ENCODE measurements around the gene SPACA6.

SPACA6 gene

DNA sequence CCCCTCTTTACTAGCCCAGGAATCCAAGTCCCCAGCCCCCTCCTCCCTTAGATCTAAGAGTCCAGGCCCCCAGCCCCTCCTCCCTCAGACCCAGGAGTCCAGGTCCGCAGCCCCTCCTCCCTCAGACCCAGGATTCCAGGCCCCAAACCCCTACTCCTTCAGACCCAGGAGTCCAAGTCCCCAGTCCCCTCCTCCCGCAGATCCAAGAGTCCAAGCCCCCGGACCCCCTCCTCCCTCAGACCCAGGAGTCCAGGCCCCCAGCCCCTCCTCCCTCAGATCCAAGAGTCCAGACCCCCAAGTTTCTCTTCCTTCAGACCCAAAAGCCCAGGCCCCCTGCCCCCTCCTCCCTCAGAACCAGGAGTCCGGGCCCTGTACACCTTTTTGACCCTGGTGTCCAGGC lies 11.5 kb downstream of the SPACA6 start:
- no peaks in the 10 kb centered on the region for H3K27me3 ChIP-seq (replicated peaks; ENCODE audit: control insufficient read depth, insufficient read depth, low read length)
- no peak for DNase-seq (ENCODE audit: extremely low read depth, insufficient read length)
- H3K4me3 ChIP-seq (replicated peaks; ENCODE audit: low read depth, low read length), result peak overlapping the region; percentile 90
- TF ChIP-seq, protein P1, sequence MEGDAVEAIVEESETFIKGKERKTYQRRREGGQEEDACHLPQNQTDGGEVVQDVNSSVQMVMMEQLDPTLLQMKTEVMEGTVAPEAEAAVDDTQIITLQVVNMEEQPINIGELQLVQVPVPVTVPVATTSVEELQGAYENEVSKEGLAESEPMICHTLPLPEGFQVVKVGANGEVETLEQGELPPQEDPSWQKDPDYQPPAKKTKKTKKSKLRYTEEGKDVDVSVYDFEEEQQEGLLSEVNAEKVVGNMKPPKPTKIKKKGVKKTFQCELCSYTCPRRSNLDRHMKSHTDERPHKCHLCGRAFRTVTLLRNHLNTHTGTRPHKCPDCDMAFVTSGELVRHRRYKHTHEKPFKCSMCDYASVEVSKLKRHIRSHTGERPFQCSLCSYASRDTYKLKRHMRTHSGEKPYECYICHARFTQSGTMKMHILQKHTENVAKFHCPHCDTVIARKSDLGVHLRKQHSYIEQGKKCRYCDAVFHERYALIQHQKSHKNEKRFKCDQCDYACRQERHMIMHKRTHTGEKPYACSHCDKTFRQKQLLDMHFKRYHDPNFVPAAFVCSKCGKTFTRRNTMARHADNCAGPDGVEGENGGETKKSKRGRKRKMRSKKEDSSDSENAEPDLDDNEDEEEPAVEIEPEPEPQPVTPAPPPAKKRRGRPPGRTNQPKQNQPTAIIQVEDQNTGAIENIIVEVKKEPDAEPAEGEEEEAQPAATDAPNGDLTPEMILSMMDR (IDR thresholded peaks at IDR 0.05; ENCODE audit: insufficient read depth, low read length, poor library complexity, severe bottlenecking), result no peak
- H3K36me3 ChIP-seq (ENCODE audit: control insufficient read depth, insufficient read depth, low read length), result no peaks in the 10 kb centered on the region

DNA sequence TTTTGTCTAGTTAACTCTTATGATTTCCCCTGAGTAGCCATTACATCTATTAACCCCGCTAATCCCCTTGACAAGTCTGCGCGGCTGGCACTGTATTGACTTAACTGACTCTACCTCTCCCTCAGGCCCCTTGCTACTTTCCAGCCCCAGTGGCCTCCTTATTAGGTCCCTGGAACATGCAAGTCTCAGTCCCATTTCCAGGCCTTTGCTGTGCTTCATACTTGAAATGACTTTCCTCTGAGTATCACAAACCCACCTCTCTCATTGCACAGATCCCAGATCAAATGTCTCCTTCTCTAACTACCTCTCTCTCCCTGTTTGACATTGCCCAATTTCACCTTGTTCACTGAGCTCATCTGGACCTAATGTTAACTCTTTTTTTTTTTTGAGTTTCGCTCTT lies 13.2 kb downstream of the SPACA6 start:
- TF ChIP-seq, protein P1 (IDR thresholded peaks at IDR 0.05; ENCODE audit: insufficient read depth, low read length, poor library complexity, severe bottlenecking), result no peak
- H3K4me3 ChIP-seq (replicated peaks; ENCODE audit: low read depth, low read length), result no peak overlapping the region
- no peak for DNase-seq (ENCODE audit: extremely low read depth, insufficient read length)
- H3K36me3 ChIP-seq (ENCODE audit: control insufficient read depth, insufficient read depth, low read length), result no peaks in the 10 kb centered on the region
- H3K27me3 ChIP-seq (replicated peaks; ENCODE audit: control insufficient read depth, insufficient read depth, low read length), result no peaks in the 10 kb centered on the region

DNA sequence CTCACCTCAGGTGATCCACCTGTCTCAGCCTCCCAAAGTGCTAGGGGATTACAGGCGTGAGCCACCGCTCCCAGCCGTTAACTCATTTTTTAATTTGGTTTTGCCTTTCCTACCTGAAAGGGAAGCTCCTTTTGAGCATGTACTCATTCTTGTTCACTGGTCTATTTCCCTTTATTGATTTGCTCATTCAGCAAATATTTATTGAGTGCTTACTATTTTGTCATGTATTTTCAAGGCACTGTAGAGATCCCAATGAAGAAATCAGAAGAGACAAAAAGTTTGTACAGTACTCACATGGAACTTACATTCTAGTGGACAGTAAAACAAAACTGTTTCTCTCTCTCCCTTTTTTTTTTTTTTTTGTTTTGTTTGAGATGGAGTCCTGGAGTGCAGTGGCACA lies 13.8 kb downstream of the SPACA6 start:
- TF ChIP-seq, protein P1 (IDR thresholded peaks at IDR 0.05; ENCODE audit: insufficient read depth, low read length, poor library complexity, severe bottlenecking), result no peak
- H3K36me3 ChIP-seq (ENCODE audit: control insufficient read depth, insufficient read depth, low read length), result no peaks in the 10 kb centered on the region
- DNase-seq (ENCODE audit: extremely low read depth, insufficient read length), result no peak
- no peaks in the 10 kb centered on the region for H3K27me3 ChIP-seq (replicated peaks; ENCODE audit: control insufficient read depth, insufficient read depth, low read length)
- no peak overlapping the region for H3K4me3 ChIP-seq (replicated peaks; ENCODE audit: low read depth, low read length)

DNA sequence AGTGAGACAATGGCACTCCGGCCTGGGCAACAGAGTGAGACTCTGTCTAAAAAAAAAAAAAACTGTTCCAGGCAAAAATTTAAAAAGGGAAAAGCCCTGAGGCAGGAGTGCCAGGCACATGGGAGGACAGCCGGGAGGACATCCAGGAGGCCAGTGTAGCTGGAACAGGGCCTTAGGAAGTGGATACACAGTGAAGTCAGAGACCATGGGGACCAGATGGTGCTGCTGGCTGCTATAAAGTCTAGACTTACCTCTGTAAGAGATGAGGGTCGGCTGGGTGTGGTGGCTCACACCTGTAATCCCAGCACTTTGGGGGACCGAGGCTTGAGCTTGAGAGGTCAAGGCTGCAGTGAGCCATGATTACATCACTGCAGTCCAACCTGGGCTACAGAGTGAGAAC lies 15.7 kb downstream of the SPACA6 start:
- DNase-seq (ENCODE audit: extremely low read depth, insufficient read length), result no peak
- TF ChIP-seq, protein P1 (IDR thresholded peaks at IDR 0.05; ENCODE audit: insufficient read depth, low read length, poor library complexity, severe bottlenecking), result no peak
- Histone ChIP-seq H3K36me3 (ENCODE audit: control insufficient read depth, insufficient read depth, low read length) (no peaks in the 10 kb centered on the region), H3K27me3 (replicated peaks; ENCODE audit: control insufficient read depth, insufficient read depth, low read length) (no peaks in the 10 kb centered on the region), H3K4me3 (replicated peaks; ENCODE audit: low read depth, low read length) (no peak overlapping the region)

DNA sequence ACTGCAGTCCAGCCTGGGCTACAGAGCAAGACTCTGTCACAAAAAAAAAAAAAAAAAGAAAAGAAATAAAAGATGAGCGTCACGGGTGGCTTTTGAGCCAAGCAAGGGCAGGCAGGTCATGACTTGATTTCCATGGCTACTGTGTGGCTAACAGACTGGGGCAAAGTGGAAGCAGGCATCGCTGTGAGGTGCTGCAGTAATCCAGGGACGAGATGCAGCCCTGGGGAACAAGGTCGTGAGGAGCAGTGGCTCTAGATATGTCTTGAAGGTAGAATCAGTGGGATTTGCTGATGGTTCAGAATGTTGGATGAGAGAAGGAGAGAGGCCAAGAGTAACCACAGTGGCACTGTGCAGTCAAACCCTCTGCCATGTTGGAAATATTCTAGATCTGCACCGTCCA lies 16.4 kb downstream of the SPACA6 start:
- DNase-seq (ENCODE audit: extremely low read depth, insufficient read length), result no peak
- no peaks in the 10 kb centered on the region for H3K27me3 ChIP-seq (replicated peaks; ENCODE audit: control insufficient read depth, insufficient read depth, low read length)
- TF ChIP-seq, protein P1 (IDR thresholded peaks at IDR 0.05; ENCODE audit: insufficient read depth, low read length, poor library complexity, severe bottlenecking), result no peak
- no peaks in the 10 kb centered on the region for H3K36me3 ChIP-seq (ENCODE audit: control insufficient read depth, insufficient read depth, low read length)
- H3K4me3 ChIP-seq (replicated peaks; ENCODE audit: low read depth, low read length), result no peak overlapping the region

DNA sequence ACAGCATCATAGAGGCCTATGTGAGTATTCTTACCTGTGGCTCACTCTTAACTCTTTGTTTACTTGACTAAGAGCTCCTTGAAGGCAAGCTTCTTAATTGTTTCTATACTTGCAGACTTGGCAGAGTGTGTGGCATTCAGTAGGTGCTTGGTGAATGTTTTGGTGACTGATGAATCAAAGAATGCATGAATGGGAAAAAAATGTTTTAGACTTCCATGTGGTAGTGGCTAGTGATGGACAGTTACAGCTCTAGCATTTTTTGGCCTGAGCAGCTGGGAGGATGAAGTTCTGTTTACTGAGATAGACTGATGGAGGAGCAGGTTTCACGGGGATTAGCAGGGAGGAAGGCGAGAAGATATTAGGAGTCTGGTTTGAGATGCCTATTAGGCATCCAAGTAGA lies 17.0 kb downstream of the SPACA6 start:
- no peaks in the 10 kb centered on the region for H3K36me3 ChIP-seq (ENCODE audit: control insufficient read depth, insufficient read depth, low read length)
- DNase-seq (ENCODE audit: extremely low read depth, insufficient read length), result no peak
- TF ChIP-seq, protein P1 (IDR thresholded peaks at IDR 0.05; ENCODE audit: insufficient read depth, low read length, poor library complexity, severe bottlenecking), result no peak

More for the DNA sequence above, 17.0 kb downstream of the SPACA6 start:
- Histone ChIP-seq H3K4me3 (replicated peaks; ENCODE audit: low read depth, low read length) (no peak overlapping the region), H3K27me3 (replicated peaks; ENCODE audit: control insufficient read depth, insufficient read depth, low read length) (no peaks in the 10 kb centered on the region)

Data from GM06990 (cell line).